GM12878 (cell line): ENCODE results near the gene EXD3. TPM values are rescaled to one million over a fixed set of nuclear protein-coding genes. Genes with fewer than 3 reads are reported as not detected.

ENCODE experiments used
- ATAC-seq: fragments of 200-7000 bp; cut with Tn5 transposase; 3 replicates; pipeline ENCODE4 v1.9.1; 2020; ENCODE audit warnings: mild to moderate bottlenecking, moderate library complexity
- BruUV-seq: library from RNA; stranded (reverse); fragments of 400-500 nt; replicated peaks from 2 replicates; lab custom pipeline; 2021; lab: Mats Ljungman, UMichigan
- CTCF ChIA-PET: fragments of 300-600 bp; sonication (Branson Sonifier 250); formaldehyde crosslinking; extraction: SDS; loops from one replicate; lab custom pipeline; 2021; ENCODE audit warnings: inconsistent platforms; lab: Yijun Ruan, JAX
- POLR2A ChIA-PET: fragments of 350-600 bp; formaldehyde crosslinking; extraction: SDS; loops from one replicate; lab custom pipeline; 2021; ENCODE audit warnings: inconsistent platforms; lab: Charles Lee
- RAD21 ChIA-PET: fragments of 300-600 bp; sonication (Branson Sonifier 250); formaldehyde crosslinking; loops from one replicate; lab custom pipeline; 2023; ENCODE audit warnings: antibody characterized with exemption; ENCODE audit not compliant: unreplicated experiment; lab: Charles Lee
- SMC1A ChIA-PET: fragments of 300-600 bp; sonication (Branson Sonifier 250); formaldehyde crosslinking; loops from one replicate; lab custom pipeline; 2023; ENCODE audit not compliant: unreplicated experiment, uncharacterized antibody; lab: Charles Lee
- DNase-seq: peaks from one replicate; pipeline ENCODE4 v3.0.0-alpha.2; 2011; ENCODE audit warnings: low read depth, low spot score
- FAIRE-seq: peaks from 3 replicates; lab custom pipeline; 2011; peaks lifted over from hg19 to GRCh38; lab: Jason Lieb, UNC
- H2AFZ ChIP-seq: 2 replicates; pipeline ENCODE4 v1.6.0; 2011; ENCODE audit warnings: low read depth, low read length, control low read depth; ENCODE audit not compliant: control insufficient read depth
- H3K27ac ChIP-seq: 2 replicates; pipeline ENCODE4 v1.5.1; 2011; ENCODE audit warnings: control low read depth; ENCODE audit not compliant: control insufficient read depth, insufficient read depth
- H3K27me3 ChIP-seq, 2 experiments: replicated peaks in 1 of 2; 2 replicates each; pipeline versions ENCODE4 v1.6.0 to v1.6.1; 2011; ENCODE audit warnings: low read length in 1 of 2; ENCODE audit not compliant: control insufficient read depth in 2 of 2, insufficient read depth in 2 of 2
- H3K36me3 ChIP-seq, 2 experiments: 2 replicates each; pipeline ENCODE4 v1.5.1; 2011; ENCODE audit warnings: low read length in 1 of 2; ENCODE audit not compliant: control insufficient read depth in 2 of 2, insufficient read depth in 2 of 2
- H3K4me1 ChIP-seq: 2 replicates; pipeline ENCODE4 v1.6.1; 2011; ENCODE audit warnings: mild to moderate bottlenecking, low read length, moderate library complexity, mixed read lengths; ENCODE audit not compliant: control insufficient read depth, insufficient read depth
- H3K4me2 ChIP-seq: 2 replicates; pipeline ENCODE4 v1.6.0; 2011; ENCODE audit warnings: control low read depth; ENCODE audit not compliant: control insufficient read depth, insufficient read depth
- H3K4me3 ChIP-seq: fragments of 200-600 bp; sonication (generic); 2 replicates; pipeline ENCODE4 v1.5.1; 2016
- H3K79me2 ChIP-seq: 2 replicates; pipeline ENCODE4 v1.6.0; 2011; ENCODE audit warnings: low read length; ENCODE audit not compliant: control insufficient read depth, insufficient read depth
- H3K9ac ChIP-seq: 2 replicates; pipeline ENCODE4 v1.8.0; 2011; ENCODE audit warnings: low read length, control low read depth, mixed read lengths; ENCODE audit not compliant: control insufficient read depth, insufficient read depth
- H3K9me3 ChIP-seq: replicated peaks from 3 replicates; pipeline ENCODE4 v1.5.1; 2011; ENCODE audit warnings: mild to moderate bottlenecking, low read length; ENCODE audit not compliant: control insufficient read depth, insufficient read depth
- H4K20me1 ChIP-seq: 2 replicates; pipeline ENCODE4 v1.6.0; 2011; ENCODE audit not compliant: control insufficient read depth, insufficient read depth
- BMI1 ChIP-seq: fragments of 450-650 bp; IDR thresholded peaks from 2 replicates; pipeline ENCODE4 v1.6.1; 2016; ENCODE audit warnings: mild to moderate bottlenecking, moderate library complexity, borderline replicate concordance
- CTCF ChIP-seq, 3 experiments: IDR thresholded peaks in 2 of 3; conservative IDR thresholded peaks in 1 of 3; 2 replicates each; pipeline ENCODE4 v1.5.1; 2011; ENCODE audit warnings: low read depth in 3 of 3, low read length in 3 of 3, mild to moderate bottlenecking in 3 of 3, control low read depth in 2 of 3, moderate library complexity in 2 of 3, inconsistent platforms in 1 of 3, mixed read lengths in 1 of 3; ENCODE audit not compliant: control insufficient read depth in 2 of 3, insufficient read depth in 1 of 3; ENCODE audit errors: extremely low read depth in 1 of 3
- CUX1 ChIP-seq: IDR thresholded peaks from 2 replicates; pipeline ENCODE4 v1.6.1; 2012; ENCODE audit warnings: improper control_type of control experiment, low read depth, low read length; ENCODE audit not compliant: insufficient replicate concordance
- FOXM1 ChIP-seq: IDR thresholded peaks from 2 replicates; pipeline ENCODE4 v1.6.1; 2012; ENCODE audit warnings: low read depth, mild to moderate bottlenecking, inconsistent platforms, low read length, moderate library complexity
- IRF5 ChIP-seq: fragments of 450-650 bp; IDR thresholded peaks from 2 replicates; pipeline ENCODE4 v1.6.1; 2017; ENCODE audit warnings: borderline replicate concordance
- MTA3 ChIP-seq: IDR thresholded peaks from 2 replicates; pipeline ENCODE4 v1.6.1; 2012; ENCODE audit warnings: low read length, inconsistent platforms, borderline replicate concordance
- MXI1 ChIP-seq: fragments of 150-350 bp; IDR thresholded peaks from 2 replicates; pipeline ENCODE4 v1.6.1; 2011; ENCODE audit warnings: low read depth, mild to moderate bottlenecking, inconsistent platforms, low read length, improper control_type of control experiment
- NKRF ChIP-seq: fragments of 450-650 bp; conservative IDR thresholded peaks from 2 replicates; pipeline ENCODE4 v1.6.1; 2017; ENCODE audit warnings: mild to moderate bottlenecking, moderate library complexity
- NRF1 ChIP-seq: conservative IDR thresholded peaks from 2 replicates; pipeline ENCODE4 v1.6.1; 2011; ENCODE audit warnings: mild to moderate bottlenecking, low read depth, low read length, improper control_type of control experiment
- POU2F2 ChIP-seq: IDR thresholded peaks from 3 replicates; pipeline ENCODE4 v1.6.1; 2011; ENCODE audit warnings: low read depth, mild to moderate bottlenecking, low read length, borderline replicate concordance
- RELA ChIP-seq: fragments of 450-650 bp; IDR thresholded peaks from 2 replicates; pipeline ENCODE4 v1.8.0; 2014; ENCODE audit warnings: borderline replicate concordance; ENCODE audit not compliant: partially characterized antibody
- SUPT20H ChIP-seq: IDR thresholded peaks from 2 replicates; pipeline ENCODE4 v1.6.1; 2011; ENCODE audit warnings: low read depth, mild to moderate bottlenecking, low read length, moderate library complexity, borderline replicate concordance; ENCODE audit not compliant: control insufficient read depth
- TARDBP ChIP-seq: IDR thresholded peaks from 2 replicates; pipeline ENCODE4 v1.6.1; 2016; ENCODE audit warnings: borderline replicate concordance
- WGBS: methylation state at CpG from one replicate; pipeline ENCODE4 v1.1.6; 2016; ENCODE audit warnings: low lambda C conversion rate; ENCODE audit not compliant: insufficient replicate concordance, insufficient coverage; ENCODE audit errors: missing lambda C conversion rate; 5-methylcytosine and 5-hydroxymethylcytosine counted together
- in situ Hi-C: fragments of 300-500 bp; cut with MboI; formaldehyde crosslinking; loops from 9 replicates; pipeline ENCODE4 v1.14.3; 2018; ENCODE audit warnings: mixed read lengths
- intact Hi-C: fragments of 100-400 bp; cut with micrococcal nuclease; formaldehyde crosslinking; loops from one replicate; pipeline ENCODE4 v1.14.2; 2022; ENCODE audit not compliant: unreplicated experiment
- polyA plus RNA-seq, 11 experiments: library from polyadenylated mRNA; depleted of rRNA in 4 of 11; unstranded in 6 of 11; stranded (reverse) in 5 of 11; fragments of >200 nt; fragmentation: Nextera tagmentation in 4 of 11; fragmentation: Illumina TruSeq in 1 of 11; extraction: Ambion mirVana in 4 of 11; extraction: Trizol in 1 of 11; gene quantifications; 1 replicate in 1 of 11; 2 replicates in 10 of 11; pipeline versions ENCODE4 v1.2.1 to v1.2.3, GENCODE V29; 2011 to 2016; ENCODE audit warnings: inconsistent platforms in 2 of 11, missing spikeins in 2 of 11, low read depth in 1 of 11
- total RNA-seq, 4 experiments: library from RNA; depleted of rRNA in 3 of 4; stranded (reverse); fragments of >200 nt in 3 of 4; fragmentation: Illumina TruSeq in 1 of 4; extraction: Trizol in 1 of 4; gene quantifications; 2 replicates each; pipeline versions ENCODE4 v1.2.1 to v1.2.3, GENCODE V29; 2013 to 2021

Gene EXD3
- total and polyA plus RNA-seq, 10 of the 15 experiments (the other 5 are each of a cell fraction or from before 2014, with no cell fraction given): 0.21 to 7.1 (median 3.6) TPM

GRCh38 chr9:137412431-137412830 is 10.5 kb downstream of the EXD3 start:
- Histone ChIP-seq H3K4me1 (peaks cover 25% of the 10 kb centered on the region), H3K36me3 (no peaks in the 10 kb centered on the region), H3K9me3 (no peaks in the 10 kb centered on the region), H3K27ac (no peak overlapping the region), H3K4me2 (no peak overlapping the region), H3K27me3 (no peaks in the 10 kb centered on the region), H3K79me2 (peaks cover 4% of the 10 kb centered on the region), H2AFZ (no peak overlapping the region), H3K4me3 (no peak overlapping the region), H3K9ac (no peak overlapping the region), H4K20me1 (no peaks in the 10 kb centered on the region)
- POLR2A ChIA-PET: interaction anchor here (1.7 kb wide), 1 partner anchor 96 kb away, joined by 4 read pairs; no protein-coding TSS in a partner anchor
- DNase-seq (no peak), ATAC-seq (no peak), FAIRE-seq (no peak)
- BruUV-seq: no TSS peak
- 86% methylated on average over 10 of the region's 10 CpGs for WGBS
- CTCF ChIA-PET: interaction anchor here (1.0 to 1.3 kb wide), 3 partner anchors 11 to 110 kb away, joined by 4 to 5 read pairs (median 4); partner anchors contain the start of genes EXD3, NOXA1 and NRARP
- RAD21 ChIA-PET: interaction anchor here (1.6 kb wide), 1 partner anchor 10 kb away, joined by 4 read pairs; the partner anchor contains the start of gene EXD3
- in situ Hi-C loops (no loop called here), intact Hi-C loops (no loop called here)
- SMC1A ChIA-PET: interaction anchor here (0.8 to 1.3 kb wide), 2 partner anchors 10 to 110 kb away, joined by 3 to 4 read pairs; partner anchors contain the start of gene NRARP
- TF ChIP-seq SUPT20H (no peak), CTCF (IDR thresholded peaks at IDR 0.05 in 2 of 3, conservative IDR thresholded peaks at IDR 0.05 in 1 of 3; ENCODE audit: control insufficient read depth in 2 of 3, extremely low read depth in 1 of 3, insufficient read depth in 1 of 3, low read depth in 3 of 3, low read length in 3 of 3) (no peak), CUX1 (no peak), MXI1 (no peak), FOXM1 (no peak), TARDBP (no peak), POU2F2 (no peak), NRF1 (no peak), MTA3 (no peak), IRF5 (no peak), RELA (no peak), NKRF (no peak), BMI1 (no peak)
